Psoas muscle (tissue), 8 donors: Measurements from ENCODE around the gene DGCR2. TPM values are rescaled to one million over a fixed set of nuclear protein-coding genes. Genes with fewer than 3 reads are reported as not detected.

Experiments
- ATAC-seq, 4 donors: fragments of 200-7000 bp; cut with Tn5 transposase; one replicate each; pipeline ENCODE4 v1.9.1; 2020; ENCODE audit warnings: moderate library complexity in 3 of 4, mild to moderate bottlenecking in 2 of 4
- DNase-seq, 2 donors: peaks; one replicate each; pipeline ENCODE4 v3.0.0-alpha.2; 2020
- H3K27ac ChIP-seq: fragments of 200-600 bp; one replicate; pipeline ENCODE4 v1.8.0; 2022
- H3K27me3 ChIP-seq, 3 donors: fragments of 200-600 bp in 1 of 3; one replicate each; pipeline versions ENCODE4 v1.6.1 to v1.8.0; 2013 to 2022; ENCODE audit warnings: low read length in 2 of 3, mild to moderate bottlenecking in 2 of 3, moderate library complexity in 1 of 3; ENCODE audit not compliant: insufficient read depth in 3 of 3
- H3K36me3 ChIP-seq, 2 donors: fragments of 200-600 bp in 1 of 2; one replicate each; pipeline versions ENCODE4 v1.6.1 to v1.8.0; 2013 to 2022; ENCODE audit warnings: low read depth in 1 of 2, mild to moderate bottlenecking in 1 of 2, moderate library complexity in 1 of 2; ENCODE audit not compliant: insufficient read depth in 1 of 2
- H3K4me1 ChIP-seq: fragments of 200-600 bp; one replicate; pipeline ENCODE4 v1.8.0; 2022
- H3K4me3 ChIP-seq: fragments of 200-600 bp; one replicate; pipeline ENCODE4 v1.8.0; 2022; ENCODE audit warnings: mild to moderate bottlenecking
- H3K9me3 ChIP-seq: fragments of 200-600 bp; one replicate; pipeline ENCODE4 v1.8.0; 2022
- WGBS, 3 donors: extraction: QIAGEN DNeasy Blood & Tissue Kit; methylation state at CpG; one replicate each; pipeline versions ENCODE4 v1.1.6 to v1.1.7; 2013; 5-methylcytosine and 5-hydroxymethylcytosine counted together
- intact Hi-C, 2 donors: fragments of 100-400 bp; cut with DNase I; formaldehyde crosslinking; loops; one replicate each; pipeline versions ENCODE4 v1.11.0 to v1.14.2; 2022
- polyA plus RNA-seq, 3 donors: library from polyadenylated mRNA; stranded (reverse); fragments of 200-250 nt; gene quantifications; one replicate each; pipeline ENCODE4 v1.2.3, GENCODE V29; 2013
- total RNA-seq, 4 donors: library from RNA; stranded (reverse); fragmentation: NEBNext Ultra II Directional in 2 of 4; extraction: Animal tissue kit (Norgen Biotek cat#: 25700) in 2 of 4; gene quantifications; one replicate each; pipeline versions ENCODE4 v1.2.1 to v1.2.4, GENCODE V29; 2021 to 2023
- TF ChIP-seq, protein P1 (sequence below): fragments of 200-600 bp; IDR thresholded peaks from one replicate; pipeline ENCODE4 v1.8.0; 2022; ENCODE audit warnings: antibody characterized with exemption
- donor health status: healthy with polysubstance abuse.
- donor health status: DM: no; HTN: no; CAD: no; lungs with moderate emphysema.
- donor health status: Bipolar disorder and iron deficiency.
- donor health status: healthy.
- donor health status: DM: yes; HTN: yes; CAD: no.
- donor health status: DM: no; HTN: no; CAD: no.
- donor health status: DM: no; HTN: no; CAD: no.
- donor health status: DM: yes; HTN: yes; CAD: no.

The DGCR2 gene
- total and polyA plus RNA-seq, 7 donors, result 13.1 to 27.6 (median 24.5) TPM

DNA sequence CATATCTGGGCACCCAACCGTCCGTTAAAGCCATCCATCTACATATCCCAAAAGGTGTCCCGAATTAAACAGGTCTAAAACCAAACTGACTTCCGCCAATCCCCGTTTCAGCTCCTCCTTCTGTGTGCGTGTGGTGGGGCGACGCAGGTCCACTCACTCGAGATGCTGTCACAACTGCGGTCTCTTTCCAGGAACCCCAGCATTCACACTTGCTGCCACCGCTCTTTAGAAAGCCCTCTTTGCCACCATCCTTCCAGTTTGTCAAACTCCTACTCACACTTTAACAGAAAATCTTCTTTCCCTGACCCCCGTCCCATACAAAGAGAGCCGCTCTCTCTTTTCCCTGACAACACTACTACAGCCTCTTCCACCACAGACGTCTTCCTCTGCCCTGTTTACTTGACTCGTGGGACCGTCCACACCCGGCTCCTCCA lies 21.8 kb upstream of the DGCR2 start:
- TF ChIP-seq, protein P1, sequence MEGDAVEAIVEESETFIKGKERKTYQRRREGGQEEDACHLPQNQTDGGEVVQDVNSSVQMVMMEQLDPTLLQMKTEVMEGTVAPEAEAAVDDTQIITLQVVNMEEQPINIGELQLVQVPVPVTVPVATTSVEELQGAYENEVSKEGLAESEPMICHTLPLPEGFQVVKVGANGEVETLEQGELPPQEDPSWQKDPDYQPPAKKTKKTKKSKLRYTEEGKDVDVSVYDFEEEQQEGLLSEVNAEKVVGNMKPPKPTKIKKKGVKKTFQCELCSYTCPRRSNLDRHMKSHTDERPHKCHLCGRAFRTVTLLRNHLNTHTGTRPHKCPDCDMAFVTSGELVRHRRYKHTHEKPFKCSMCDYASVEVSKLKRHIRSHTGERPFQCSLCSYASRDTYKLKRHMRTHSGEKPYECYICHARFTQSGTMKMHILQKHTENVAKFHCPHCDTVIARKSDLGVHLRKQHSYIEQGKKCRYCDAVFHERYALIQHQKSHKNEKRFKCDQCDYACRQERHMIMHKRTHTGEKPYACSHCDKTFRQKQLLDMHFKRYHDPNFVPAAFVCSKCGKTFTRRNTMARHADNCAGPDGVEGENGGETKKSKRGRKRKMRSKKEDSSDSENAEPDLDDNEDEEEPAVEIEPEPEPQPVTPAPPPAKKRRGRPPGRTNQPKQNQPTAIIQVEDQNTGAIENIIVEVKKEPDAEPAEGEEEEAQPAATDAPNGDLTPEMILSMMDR, result no peak
- ATAC-seq (peak in 1 of 4 donors; percentile 10), DNase-seq (no peak)
- peaks cover 12% of the 10 kb centered on the region for H3K4me1 ChIP-seq
- no peaks in the 10 kb centered on the region for H3K9me3 ChIP-seq
- intact Hi-C loops, result loop anchor here in 1 of 2 donors (5.0 kb wide), 1 partner anchor 33 kb away; the partner anchor contains the start of gene SLC25A1
- 2 to 3% (median 3%) methylated on average over 17 of the region's 17 CpGs for WGBS, 3 donors
- H3K27me3 ChIP-seq, result peaks cover 0 to 17% (median 7%) of the 10 kb centered on the region in 3 donors
- H3K36me3 ChIP-seq, result peaks cover 5 to 39% of the 10 kb centered on the region in 2 donors
- peak overlapping the region; percentile 68 for H3K27ac ChIP-seq
- peak overlapping the region; percentile 92 for H3K4me3 ChIP-seq

DNA sequence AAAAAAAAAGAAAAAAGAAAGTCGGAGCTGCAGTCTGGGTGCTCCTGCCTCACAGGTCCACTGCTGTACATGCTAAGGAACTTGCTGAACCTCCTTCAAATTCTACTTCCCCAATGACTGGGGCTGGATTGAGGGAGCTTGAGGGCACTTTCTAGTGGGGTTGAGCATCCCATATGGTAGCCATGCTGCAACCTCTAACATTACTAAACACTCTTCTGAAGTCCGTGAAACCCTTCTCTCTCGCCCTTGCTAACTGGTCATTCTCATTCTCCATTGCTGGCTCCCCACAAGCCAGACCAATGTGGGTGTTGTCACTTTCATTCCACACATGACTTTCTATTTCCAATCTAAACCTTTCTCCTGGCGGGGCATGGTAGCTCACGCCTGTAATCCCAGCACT lies 21.0 kb upstream of the DGCR2 start:
- Histone ChIP-seq H3K9me3 (no peaks in the 10 kb centered on the region), H3K27ac (no peak overlapping the region), H3K4me1 (peaks cover 9% of the 10 kb centered on the region), H3K27me3 (peaks cover 0 to 9% (median 2%) of the 10 kb centered on the region in 3 donors), H3K4me3 (peak overlapping the region; percentile 92), H3K36me3 (peaks cover 5 to 47% of the 10 kb centered on the region in 2 donors)
- intact Hi-C loops, result loop anchor here in 1 of 2 donors (5.0 kb wide), 1 partner anchor 34 kb away; the partner anchor contains the start of gene SLC25A1
- 77 to 83% (median 78%) methylated on average over 5 of the region's 5 CpGs for WGBS, 3 donors
- DNase-seq (no peak), ATAC-seq (no peak)
- TF ChIP-seq, protein P1, result no peak

DNA sequence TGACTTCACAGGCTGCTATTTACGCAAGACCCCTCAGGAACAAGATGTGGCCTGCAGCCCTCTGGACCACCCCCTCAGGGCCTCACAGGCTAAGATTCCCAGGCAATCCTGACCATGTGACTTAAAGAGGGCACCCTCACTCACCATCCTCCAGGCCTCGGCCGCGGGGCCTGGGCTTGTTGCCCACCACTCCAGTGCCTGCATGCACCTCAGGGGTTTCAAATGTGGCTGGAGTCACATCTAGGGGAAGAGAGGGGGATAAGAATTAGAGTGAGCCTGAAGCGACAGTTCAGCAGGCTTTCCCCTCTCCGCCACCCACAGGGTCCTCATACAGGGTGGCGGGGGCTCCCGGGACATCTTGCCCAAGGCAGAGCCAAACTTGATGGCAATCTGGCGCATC lies 20.2 kb upstream of the DGCR2 start:
- no peak overlapping the region for H3K27ac ChIP-seq
- no peak overlapping the region for H3K4me3 ChIP-seq
- intact Hi-C loops, result loop anchor here in 1 of 2 donors (5.0 kb wide), 1 partner anchor 35 kb away; the partner anchor contains the start of gene SLC25A1
- WGBS, 3 donors, result 96 to 97% (median 96%) methylated on average over 9 of the region's 9 CpGs
- no peak for ATAC-seq
- TF ChIP-seq, protein P1, result no peak
- H3K27me3 ChIP-seq, result peaks cover 0 to 4% (median 0%) of the 10 kb centered on the region in 3 donors
- H3K4me1 ChIP-seq, result peaks cover 9% of the 10 kb centered on the region
- no peaks in the 10 kb centered on the region for H3K9me3 ChIP-seq
- DNase-seq, result no peak
- peaks cover 5 to 55% of the 10 kb centered on the region in 2 donors for H3K36me3 ChIP-seq

DNA sequence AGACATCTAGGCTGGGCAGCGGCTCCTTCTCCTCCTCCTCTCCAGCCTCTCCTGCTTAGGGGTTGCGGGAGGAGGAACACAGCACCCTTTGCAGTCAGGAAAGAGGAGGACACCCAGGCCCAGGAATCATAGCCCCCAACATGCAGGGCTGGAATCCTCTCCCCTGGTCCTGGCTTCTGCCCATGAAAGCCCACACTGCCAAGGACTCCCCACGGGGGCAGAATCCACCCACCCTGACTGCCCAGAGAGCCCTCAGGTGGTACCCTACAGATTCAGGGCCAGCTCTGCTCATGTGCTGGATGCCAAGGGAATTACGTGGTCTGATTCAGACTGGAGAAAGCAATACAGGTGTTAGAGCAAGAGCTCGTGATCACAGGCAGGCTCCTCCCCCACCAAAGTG lies 17.8 kb upstream of the DGCR2 start:
- intact Hi-C loops, result loop anchor here in 1 of 2 donors (5.0 kb wide), 1 partner anchor 37 kb away; the partner anchor contains the start of gene SLC25A1
- Histone ChIP-seq H3K4me3 (no peak overlapping the region), H3K27ac (no peak overlapping the region), H3K27me3 (no peaks in the 10 kb centered on the region), H3K4me1 (peaks cover 9% of the 10 kb centered on the region), H3K9me3 (no peaks in the 10 kb centered on the region), H3K36me3 (peaks cover 5 to 78% of the 10 kb centered on the region in 2 donors)
- TF ChIP-seq, protein P1, result no peak
- 75 to 87% (median 82%) methylated on average over 4 to 5 of the region's 5 CpGs for WGBS, 3 donors
- DNase-seq (no peak), ATAC-seq (no peak)

DNA sequence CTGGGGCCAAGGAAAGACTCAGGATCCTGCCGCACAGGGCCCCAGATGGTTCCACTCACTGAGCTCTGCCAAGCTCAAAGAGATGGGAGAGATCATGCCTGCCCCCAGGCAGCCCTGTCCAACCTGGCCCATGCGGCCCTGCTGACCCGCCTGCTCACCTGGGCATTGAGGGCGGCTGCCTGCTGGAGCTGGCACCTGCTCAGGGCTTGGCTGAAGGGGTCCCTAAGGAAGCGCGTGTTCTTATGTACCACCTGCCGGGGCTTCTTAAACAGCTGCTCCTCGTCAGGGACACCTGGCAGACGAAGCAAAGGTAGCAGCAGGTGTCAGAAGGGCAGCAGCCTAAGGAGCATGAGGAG lies 16.8 kb upstream of the DGCR2 start:
- intact Hi-C loops, result no loop called here
- Histone ChIP-seq H3K4me3 (no peak overlapping the region), H3K27ac (no peak overlapping the region), H3K27me3 (no peaks in the 10 kb centered on the region), H3K4me1 (peaks cover 9% of the 10 kb centered on the region), H3K36me3 (peaks cover 8 to 88% of the 10 kb centered on the region in 2 donors), H3K9me3 (no peaks in the 10 kb centered on the region)
- TF ChIP-seq, protein P1, result no peak
- 83 to 89% (median 88%) methylated on average over 9 of the region's 9 CpGs for WGBS, 3 donors
- DNase-seq (no peak), ATAC-seq (no peak)
